Measurements from ENCODE around the gene RIMBP3B. TPM values are rescaled to one million over a fixed set of nuclear protein-coding genes. Genes with fewer than 3 reads are reported as not detected.
"Not testable (repeated sequence)": the region's sequence is repeated elsewhere in the genome, so short reads cannot be mapped to it uniquely, and the experiment has no call there.

Gene RIMBP3B
- total RNA-seq, 4 donors from 2014 or later, result not detected

DNA sequence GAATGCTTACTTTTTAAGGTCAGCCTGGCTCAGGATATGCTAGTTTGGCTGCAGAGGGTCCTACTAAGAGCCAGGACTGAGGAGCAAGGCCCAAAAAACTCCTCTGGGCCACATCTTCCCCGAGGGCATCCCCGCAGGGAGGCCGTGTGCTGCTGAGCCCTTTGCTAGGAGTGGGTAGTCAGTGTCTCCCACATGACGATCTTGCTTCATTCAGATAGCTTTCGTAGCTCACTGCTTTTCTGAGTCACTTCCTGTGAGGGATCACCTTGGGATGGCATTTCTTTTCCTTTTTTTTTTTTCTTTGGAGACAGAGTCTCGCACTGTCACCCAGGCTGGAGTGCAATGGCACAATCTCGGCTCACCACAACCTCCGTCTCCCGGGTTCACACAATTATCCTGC is 6.5 kb downstream of the RIMBP3B start:
- not testable (repeated sequence) for H3K4me3 ChIP-seq, DNase-seq, H3K36me3 ChIP-seq, H3K27ac ChIP-seq, H3K9me3 ChIP-seq, H3K27me3 ChIP-seq, H3K4me1 ChIP-seq

GRCh38 chr22:21394613-21395012 is 11.1 kb downstream of the RIMBP3B start:
- DNase-seq, H3K27ac ChIP-seq, H3K36me3 ChIP-seq, H3K27me3 ChIP-seq, H3K4me3 ChIP-seq, H3K4me1 ChIP-seq, H3K9me3 ChIP-seq: not testable (repeated sequence)

- not testable (repeated sequence) for H3K9me3 ChIP-seq, H3K36me3 ChIP-seq, H3K4me1 ChIP-seq, DNase-seq, H3K4me3 ChIP-seq, H3K27me3 ChIP-seq, H3K27ac ChIP-seq
Observed at GRCh38 chr22:21401197-21401969, 17.8 kb downstream of the RIMBP3B start.

DNA sequence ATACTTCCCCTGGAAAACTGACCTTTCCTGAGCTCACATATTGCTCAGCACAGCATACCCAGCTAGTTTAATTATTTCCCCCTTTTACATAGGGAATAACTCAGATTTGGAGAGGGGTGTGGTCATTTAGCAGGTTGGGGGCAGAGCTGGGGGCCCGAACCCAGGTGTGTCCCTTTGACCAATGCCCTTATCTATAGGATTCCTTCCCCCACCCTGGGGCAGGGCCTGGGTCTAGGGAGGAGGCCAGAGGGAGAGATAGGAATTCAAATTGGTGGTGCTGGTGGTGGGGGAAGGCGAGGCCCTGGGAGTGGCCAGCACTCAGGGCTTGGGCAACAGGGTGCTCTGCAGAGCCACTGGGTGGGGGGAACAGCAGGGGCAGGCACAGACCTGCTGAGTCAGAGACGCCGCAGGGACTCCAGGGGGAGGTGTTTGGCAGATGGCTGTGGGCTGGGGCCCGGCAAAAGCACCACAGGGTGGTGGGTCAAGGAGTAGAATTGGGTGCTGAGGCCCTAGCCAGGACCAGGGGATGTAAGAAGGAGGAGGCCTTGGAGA is 19.3 kb downstream of the RIMBP3B start:
- H3K9me3 ChIP-seq, H3K27me3 ChIP-seq, H3K36me3 ChIP-seq, DNase-seq, H3K4me1 ChIP-seq, H3K4me3 ChIP-seq, H3K27ac ChIP-seq: not testable (repeated sequence)

DNA sequence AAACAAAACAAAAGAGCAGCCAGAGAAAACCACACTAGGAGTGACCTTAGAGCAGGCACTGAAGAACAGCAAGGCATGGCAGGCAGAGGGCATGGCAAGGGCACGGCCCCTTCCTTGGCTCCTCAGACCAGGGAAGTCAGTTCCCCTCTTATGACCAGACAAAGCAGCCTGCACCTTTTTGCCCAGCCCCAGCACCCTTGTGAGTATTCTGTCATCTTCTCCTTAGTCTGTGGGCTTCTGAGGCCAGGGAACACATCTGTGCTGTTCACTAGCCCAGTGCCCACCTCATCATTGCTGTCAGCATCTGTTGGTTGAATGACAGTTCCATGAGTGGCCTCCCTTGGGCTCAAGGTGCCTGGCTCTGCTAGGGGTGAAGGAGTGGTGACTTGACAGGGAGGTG is 23.6 kb downstream of the RIMBP3B start:
- H3K36me3 ChIP-seq, H3K4me3 ChIP-seq, H3K4me1 ChIP-seq, DNase-seq, H3K27me3 ChIP-seq, H3K27ac ChIP-seq, H3K9me3 ChIP-seq: not testable (repeated sequence)

DNA sequence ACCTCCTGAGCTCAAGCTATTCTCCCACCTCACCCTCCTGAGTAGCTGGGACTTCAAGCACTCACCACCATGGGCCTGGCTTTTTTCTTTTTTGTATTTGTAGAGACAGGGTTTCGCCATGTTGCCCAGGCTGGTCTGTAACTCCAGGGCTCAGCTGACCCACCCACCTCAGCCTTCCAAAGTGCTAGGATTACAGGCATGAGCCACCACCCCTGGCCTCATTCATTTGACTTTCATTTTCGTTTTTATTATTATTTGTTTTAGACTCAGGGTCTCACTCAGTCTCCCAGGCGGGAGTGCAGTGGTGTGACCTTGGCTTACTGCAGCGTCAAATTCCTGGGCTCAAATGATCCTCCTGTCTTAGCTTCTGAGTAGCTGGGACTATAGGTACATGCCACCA is 24.2 kb downstream of the RIMBP3B start:
- H3K9me3 ChIP-seq, H3K36me3 ChIP-seq, H3K27me3 ChIP-seq, H3K27ac ChIP-seq, DNase-seq, H3K4me3 ChIP-seq, H3K4me1 ChIP-seq: not testable (repeated sequence)

DNA sequence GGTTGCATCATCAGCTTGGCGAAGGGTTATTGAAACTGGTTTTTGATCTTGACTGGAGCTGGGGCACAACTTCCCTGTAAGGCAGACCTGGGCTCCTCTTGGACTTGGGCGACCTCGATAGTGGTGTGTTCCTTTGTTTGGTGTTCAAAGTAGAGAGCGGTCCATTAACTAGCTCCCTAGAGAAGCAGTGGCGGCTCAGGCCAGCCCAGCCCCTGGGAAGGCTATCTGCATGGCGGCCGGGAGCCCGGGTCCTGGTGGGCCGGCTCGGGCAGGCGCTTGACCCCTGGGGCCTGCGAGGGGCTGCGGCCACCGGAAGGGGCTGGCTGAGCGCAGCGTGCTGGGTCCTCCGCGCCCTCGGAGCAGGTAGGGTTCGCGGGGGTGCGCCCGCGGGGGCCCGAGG is 32.8 kb downstream of the RIMBP3B start:
- not testable (repeated sequence) for H3K9me3 ChIP-seq, H3K27ac ChIP-seq, H3K27me3 ChIP-seq, H3K4me3 ChIP-seq, H3K4me1 ChIP-seq, H3K36me3 ChIP-seq, DNase-seq

GRCh38 chr22:21417227-21417746 is 33.7 kb downstream of the RIMBP3B start, which contains the start of gene HIC2:
Gene HIC2, plus strand, starts transcription at chr22:21417371. Its CDS starts 25,461 bp downstream, at chr22:21442832.
- H3K4me1 ChIP-seq, DNase-seq, H3K9me3 ChIP-seq, H3K36me3 ChIP-seq, H3K27me3 ChIP-seq: not testable (repeated sequence)
- Histone ChIP-seq H3K27ac (peak within 1 kb of the TSS in 1 of 4 donors; percentile 65), H3K4me3 (peak within 1 kb of the TSS; percentile 42 to 55 (median 47))

DNA sequence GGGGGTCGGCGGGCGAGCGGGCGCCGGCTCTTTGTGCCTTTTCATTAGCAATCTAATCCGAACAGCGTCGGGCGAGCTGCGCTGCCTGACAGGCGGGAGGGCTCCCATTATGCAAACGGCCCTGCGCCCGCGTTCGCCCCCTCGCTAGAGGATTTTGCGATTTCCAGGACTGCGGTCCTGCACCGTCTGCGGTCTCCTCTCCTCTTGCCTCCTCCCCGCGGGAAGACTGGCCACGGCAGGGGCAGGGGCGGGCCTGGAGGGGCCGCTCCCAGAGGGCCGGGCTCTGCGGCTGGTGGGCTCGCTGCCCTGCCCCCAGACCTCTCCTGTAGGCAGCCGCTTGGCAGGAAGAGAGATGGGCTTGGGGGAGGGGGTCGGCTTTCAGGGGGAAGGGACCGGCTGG is 34.3 kb downstream of the RIMBP3B start:
- not testable (repeated sequence) for H3K27me3 ChIP-seq, H3K27ac ChIP-seq, H3K36me3 ChIP-seq, H3K4me1 ChIP-seq, H3K9me3 ChIP-seq
- peak overlapping the region; percentile 42 to 55 (median 47) for H3K4me3 ChIP-seq
- peak in 2 of 3 donors; percentile 22 to 47 for DNase-seq

GRCh38 chr22:21418974-21419638 is 35.6 kb downstream of the RIMBP3B start:
- not testable (repeated sequence) for H3K9me3 ChIP-seq, H3K4me3 ChIP-seq, H3K4me1 ChIP-seq, H3K36me3 ChIP-seq, DNase-seq, H3K27me3 ChIP-seq, H3K27ac ChIP-seq

- not testable (repeated sequence) for H3K4me1 ChIP-seq, H3K4me3 ChIP-seq, H3K27ac ChIP-seq, H3K27me3 ChIP-seq, H3K9me3 ChIP-seq, DNase-seq, H3K36me3 ChIP-seq
Observed at GRCh38 chr22:21420180-21420763, 36.7 kb downstream of the RIMBP3B start.

DNA sequence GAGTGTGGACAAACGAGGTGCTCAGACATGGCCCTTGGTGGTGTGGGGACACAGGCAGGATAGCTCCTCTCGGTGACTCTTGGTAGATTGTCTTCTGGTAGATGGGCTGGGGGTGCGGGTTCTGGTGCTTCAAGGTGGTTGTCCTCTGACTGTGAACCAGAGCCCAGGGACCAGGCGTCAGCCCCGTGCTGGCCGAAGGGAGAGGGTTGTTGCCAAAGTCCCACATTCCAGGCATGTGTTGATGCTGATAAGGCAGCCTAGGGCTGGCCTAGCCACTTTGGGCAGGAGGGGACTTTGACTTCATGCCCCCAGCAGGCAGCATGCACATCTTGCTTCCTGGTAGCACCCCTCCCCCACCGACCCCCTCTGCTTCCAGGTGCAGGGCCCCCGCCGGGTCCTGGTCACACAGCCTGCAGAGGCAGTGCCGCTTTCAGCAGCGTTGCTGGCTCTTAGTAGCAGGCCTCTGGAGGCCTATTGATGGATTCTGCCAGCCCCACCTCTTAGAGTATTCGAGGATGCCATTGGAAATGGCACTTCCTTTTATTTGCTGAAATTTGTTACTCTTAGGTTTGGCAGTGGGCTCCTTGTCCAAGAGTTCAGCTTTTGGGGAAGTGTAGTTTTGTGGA is 40.6 kb downstream of the RIMBP3B start:
- not testable (repeated sequence) for H3K4me1 ChIP-seq, H3K27ac ChIP-seq, H3K36me3 ChIP-seq, H3K9me3 ChIP-seq, DNase-seq, H3K4me3 ChIP-seq, H3K27me3 ChIP-seq

GRCh38 chr22:21434378-21435233 is 51.1 kb downstream of the RIMBP3B start:
- not testable (repeated sequence) for H3K27ac ChIP-seq, H3K4me3 ChIP-seq, DNase-seq, H3K36me3 ChIP-seq, H3K9me3 ChIP-seq, H3K27me3 ChIP-seq, H3K4me1 ChIP-seq
